Measurements from ENCODE around the gene RRP1B.
A peak's percentile ranks its signal among the peaks of the same experiment; 100 is the strongest.

RRP1B gene

GRCh38 chr21:43718872-43719747, 59.8 kb downstream of the RRP1B start, which contains the start of gene PDXK:
TSS of gene PDXK (plus strand) at chr21:43719129. CDS start at chr21:43719295, 166 bp downstream.
- H3K4me1 ChIP-seq (ENCODE audit: insufficient read depth, low read length), result peaks cover 5% of the 10 kb centered on the region; the same call in 1 of the 2 replicates
- WGBS, result under 1% methylated on average over 117 of the region's 117 CpGs

GRCh38 chr21:43719748-43720538, 60.6 kb downstream of the RRP1B start:
- peak overlapping the region; percentile 95 for H3K4me3 ChIP-seq (ENCODE audit: low read length)
- peaks cover 10% of the 10 kb centered on the region; the same call in 1 of the 2 replicates for H3K36me3 ChIP-seq (ENCODE audit: insufficient read depth, low read length)
- WGBS, result 17% methylated on average over 49 of the region's 49 CpGs
- peaks cover 5% of the 10 kb centered on the region; the same call in 1 of the 2 replicates for H3K4me1 ChIP-seq (ENCODE audit: insufficient read depth, low read length)
- H3K27ac ChIP-seq (ENCODE audit: low read depth, low read length), result no peak overlapping the region
- H3K9me3 ChIP-seq (ENCODE audit: insufficient read depth, low read depth, low read length), result no peaks in the 10 kb centered on the region
- peak overlapping the region; percentile 81 for H3K9ac ChIP-seq (ENCODE audit: low read depth, low read length)
- H3K27me3 ChIP-seq (ENCODE audit: insufficient read depth, low read length), result peaks cover 10% of the 10 kb centered on the region

More at GRCh38 chr21:43718872-43719747, 59.8 kb downstream of the RRP1B start, which contains the start of gene PDXK:
- H3K36me3 ChIP-seq (ENCODE audit: insufficient read depth, low read length), result peaks cover 8% of the 10 kb centered on the region; the same call in 1 of the 2 replicates
- H3K4me3 ChIP-seq (ENCODE audit: low read length), result peak within 1 kb of the TSS; percentile 95
- H3K27ac ChIP-seq (ENCODE audit: low read depth, low read length), result peak within 1 kb of the TSS; percentile 74
- peak within 1 kb of the TSS; percentile 87 for H3K9ac ChIP-seq (ENCODE audit: low read depth, low read length)
- peaks cover 10% of the 10 kb centered on the region for H3K27me3 ChIP-seq (ENCODE audit: insufficient read depth, low read length)
- H3K9me3 ChIP-seq (ENCODE audit: insufficient read depth, low read depth, low read length), result no peaks in the 10 kb centered on the region

GRCh38 chr21:43720539-43721166, 61.3 kb downstream of the RRP1B start:
- H3K36me3 ChIP-seq (ENCODE audit: insufficient read depth, low read length), result peaks cover 10% of the 10 kb centered on the region; the same call in 1 of the 2 replicates
- H3K4me3 ChIP-seq (ENCODE audit: low read length), result peak overlapping the region; percentile 95
- H3K4me1 ChIP-seq (ENCODE audit: insufficient read depth, low read length), result peaks cover 5% of the 10 kb centered on the region; the same call in 1 of the 2 replicates
- no peaks in the 10 kb centered on the region for H3K9me3 ChIP-seq (ENCODE audit: insufficient read depth, low read depth, low read length)
- 89% methylated on average over 16 of the region's 16 CpGs for WGBS
- peaks cover 10% of the 10 kb centered on the region for H3K27me3 ChIP-seq (ENCODE audit: insufficient read depth, low read length)
- no peak overlapping the region for H3K9ac ChIP-seq (ENCODE audit: low read depth, low read length)
- no peak overlapping the region for H3K27ac ChIP-seq (ENCODE audit: low read depth, low read length)

GRCh38 chr21:43721206-43721605, 61.8 kb downstream of the RRP1B start:
- H3K36me3 ChIP-seq (ENCODE audit: insufficient read depth, low read length), result peaks cover 10% of the 10 kb centered on the region; the same call in 1 of the 2 replicates
- no peak overlapping the region for H3K27ac ChIP-seq (ENCODE audit: low read depth, low read length)
- no peaks in the 10 kb centered on the region for H3K9me3 ChIP-seq (ENCODE audit: insufficient read depth, low read depth, low read length)
- H3K4me3 ChIP-seq (ENCODE audit: low read length), result no peak overlapping the region
- 93% methylated on average over 4 of the region's 4 CpGs for WGBS
- peaks cover 5% of the 10 kb centered on the region; the same call in 1 of the 2 replicates for H3K4me1 ChIP-seq (ENCODE audit: insufficient read depth, low read length)
- H3K9ac ChIP-seq (ENCODE audit: low read depth, low read length), result no peak overlapping the region
- H3K27me3 ChIP-seq (ENCODE audit: insufficient read depth, low read length), result peaks cover 10% of the 10 kb centered on the region

GRCh38 chr21:43721939-43722338, 62.6 kb downstream of the RRP1B start:
- H3K4me1 ChIP-seq (ENCODE audit: insufficient read depth, low read length), result peaks cover 5% of the 10 kb centered on the region; the same call in 1 of the 2 replicates
- WGBS, result 91% methylated on average over 3 of the region's 3 CpGs
- H3K27ac ChIP-seq (ENCODE audit: low read depth, low read length), result no peak overlapping the region
- peaks cover 10% of the 10 kb centered on the region for H3K27me3 ChIP-seq (ENCODE audit: insufficient read depth, low read length)
- no peak overlapping the region for H3K4me3 ChIP-seq (ENCODE audit: low read length)
- H3K36me3 ChIP-seq (ENCODE audit: insufficient read depth, low read length), result peaks cover 10% of the 10 kb centered on the region; the same call in 1 of the 2 replicates
- no peak overlapping the region for H3K9ac ChIP-seq (ENCODE audit: low read depth, low read length)
- no peaks in the 10 kb centered on the region for H3K9me3 ChIP-seq (ENCODE audit: insufficient read depth, low read depth, low read length)

GRCh38 chr21:43723648-43724047, 64.3 kb downstream of the RRP1B start:
- Histone ChIP-seq H3K9me3 (ENCODE audit: insufficient read depth, low read depth, low read length) (no peaks in the 10 kb centered on the region), H3K9ac (ENCODE audit: low read depth, low read length) (no peak overlapping the region), H3K27me3 (ENCODE audit: insufficient read depth, low read length) (0 out of 2 replicates have a peak, but pooled peaks cover 2% of the 10 kb centered on the region), H3K36me3 (ENCODE audit: insufficient read depth, low read length) (peaks cover 10% of the 10 kb centered on the region; the same call in 1 of the 2 replicates), H3K4me3 (ENCODE audit: low read length) (no peak overlapping the region), H3K27ac (ENCODE audit: low read depth, low read length) (no peak overlapping the region), H3K4me1 (ENCODE audit: insufficient read depth, low read length) (peaks cover 5% of the 10 kb centered on the region; the same call in 1 of the 2 replicates)
- 93% methylated on average over 12 of the region's 12 CpGs for WGBS

- 90% methylated on average over 21 of the region's 21 CpGs for WGBS
- Histone ChIP-seq H3K27ac (ENCODE audit: low read depth, low read length) (no peak overlapping the region), H3K27me3 (ENCODE audit: insufficient read depth, low read length) (no peaks in the 10 kb centered on the region), H3K9me3 (ENCODE audit: insufficient read depth, low read depth, low read length) (no peaks in the 10 kb centered on the region), H3K36me3 (ENCODE audit: insufficient read depth, low read length) (peaks cover 10% of the 10 kb centered on the region; the same call in 1 of the 2 replicates), H3K4me1 (ENCODE audit: insufficient read depth, low read length) (peaks cover 4% of the 10 kb centered on the region; the same call in 1 of the 2 replicates), H3K9ac (ENCODE audit: low read depth, low read length) (no peak overlapping the region), H3K4me3 (ENCODE audit: low read length) (no peak overlapping the region)
These were observed 67.5 kb downstream of the RRP1B start for GRCh38 chr21:43726686-43727518.

- Histone ChIP-seq H3K27ac (ENCODE audit: low read depth, low read length) (peak overlapping the region; percentile 85), H3K9ac (ENCODE audit: low read depth, low read length) (peak overlapping the region; percentile 72)
These were observed 68.3 kb downstream of the RRP1B start for GRCh38 chr21:43727519-43728153.

GRCh38 chr21:43728154-43728466, 68.8 kb downstream of the RRP1B start:
- Histone ChIP-seq H3K27ac (ENCODE audit: low read depth, low read length) (peak overlapping the region; percentile 85), H3K36me3 (ENCODE audit: insufficient read depth, low read length) (peaks cover 10% of the 10 kb centered on the region; the same call in 1 of the 2 replicates)

More at GRCh38 chr21:43727519-43728153, 68.3 kb downstream of the RRP1B start:
- Histone ChIP-seq H3K9me3 (ENCODE audit: insufficient read depth, low read depth, low read length) (no peaks in the 10 kb centered on the region), H3K4me1 (ENCODE audit: insufficient read depth, low read length) (peaks cover 4% of the 10 kb centered on the region; the same call in 1 of the 2 replicates), H3K36me3 (ENCODE audit: insufficient read depth, low read length) (peaks cover 10% of the 10 kb centered on the region; the same call in 1 of the 2 replicates), H3K27me3 (ENCODE audit: insufficient read depth, low read length) (no peaks in the 10 kb centered on the region), H3K4me3 (ENCODE audit: low read length) (peak overlapping the region; percentile 56)
- 87% methylated on average over 10 of the region's 10 CpGs for whole genome bisulfite sequencing

More at GRCh38 chr21:43728154-43728466, 68.8 kb downstream of the RRP1B start:
- Histone ChIP-seq H3K4me1 (ENCODE audit: insufficient read depth, low read length) (peaks cover 4% of the 10 kb centered on the region; the same call in 1 of the 2 replicates), H3K27me3 (ENCODE audit: insufficient read depth, low read length) (no peaks in the 10 kb centered on the region), H3K9ac (ENCODE audit: low read depth, low read length) (peak overlapping the region; percentile 72), H3K9me3 (ENCODE audit: insufficient read depth, low read depth, low read length) (no peaks in the 10 kb centered on the region), H3K4me3 (ENCODE audit: low read length) (peak overlapping the region; percentile 56)
- WGBS, result 58% methylated on average over 6 of the region's 7 CpGs
